Measurements from ENCODE around the gene CAMK1D.

- TF ChIP-seq GATA3 (IDR thresholded peaks at IDR 0.05; ENCODE audit: low read depth, low read length) (no peak), GATA2 (IDR thresholded peaks at IDR 0.05; ENCODE audit: low read depth, low read length) (no peak)
Measured at GRCh38 chr10:12704488-12704887, 355.1 kb downstream of the CAMK1D start.
